Measurements from ENCODE around the gene CDC7. TPM values are rescaled to one million over a fixed set of nuclear protein-coding genes. Genes with fewer than 3 reads are reported as not detected.
"Not testable (repeated sequence)": the region's sequence is repeated elsewhere in the genome, so short reads cannot be mapped to it uniquely, and the experiment has no call there.

Gene CDC7
- total RNA-seq: 10 to 100 TPM; 16.1 to 35.8 TPM

DNA sequence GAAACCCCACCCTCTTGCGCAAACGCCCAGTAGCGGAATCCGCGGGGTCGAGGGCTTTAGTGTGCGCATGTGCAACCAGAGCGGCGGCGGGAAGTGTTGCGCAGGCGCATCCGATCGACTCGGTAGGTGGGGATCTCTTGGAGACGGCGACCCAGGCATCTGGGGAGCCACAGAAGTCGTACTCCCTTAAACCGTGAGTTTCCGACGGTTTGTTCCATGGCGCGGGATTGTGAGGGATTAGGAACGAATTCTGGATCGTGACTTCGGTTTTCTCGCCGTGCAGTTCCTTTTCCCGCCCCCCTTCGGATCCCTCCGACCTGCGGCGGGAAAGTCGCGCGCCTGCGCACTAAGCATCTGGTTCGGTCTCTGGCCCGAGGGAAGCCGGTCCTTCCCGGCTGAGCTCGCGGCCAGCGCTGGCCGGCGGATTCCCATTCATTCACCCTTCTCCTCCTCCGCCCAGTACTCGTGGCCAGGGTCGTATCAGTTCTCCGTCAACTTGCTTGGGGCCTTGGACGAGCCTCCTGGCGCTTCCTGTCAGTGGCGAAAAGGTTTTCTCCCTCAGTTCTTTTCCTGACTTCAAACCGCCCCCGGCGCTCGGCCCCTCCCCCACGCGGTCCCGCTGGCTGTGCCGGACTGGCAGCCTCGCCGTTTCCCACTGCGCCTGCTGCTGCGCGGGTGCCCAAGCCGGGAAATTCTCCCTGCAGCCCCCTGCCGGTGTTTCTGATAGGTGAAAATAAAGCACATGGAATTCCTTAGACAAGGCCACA lies at the start of gene CDC7:
Gene CDC7 (plus strand): TSS at position 96 of the 767 bp plus-strand sequence. CDS start 866 bp downstream, outside the sequence.
- no peak within 1 kb of the TSS for H3K4me3 Mint-ChIP-seq
- peak; percentile 88 to 92 for ATAC-seq
- peaks cover 15 to 24% of the 10 kb centered on the region in 2 donors for H3K4me1 Mint-ChIP-seq (ENCODE audit: low read depth in 2 of 2)
- H3K27ac Mint-ChIP-seq: no peak within 1 kb of the TSS
- DNase-seq (ENCODE audit: low spot score): peak; percentile 90
- H3K36me3 Mint-ChIP-seq: peaks cover 12% of the 10 kb centered on the region
- no peaks in the 10 kb centered on the region for H3K27me3 Mint-ChIP-seq
- H3K9me3 Mint-ChIP-seq: no peaks in the 10 kb centered on the region

DNA sequence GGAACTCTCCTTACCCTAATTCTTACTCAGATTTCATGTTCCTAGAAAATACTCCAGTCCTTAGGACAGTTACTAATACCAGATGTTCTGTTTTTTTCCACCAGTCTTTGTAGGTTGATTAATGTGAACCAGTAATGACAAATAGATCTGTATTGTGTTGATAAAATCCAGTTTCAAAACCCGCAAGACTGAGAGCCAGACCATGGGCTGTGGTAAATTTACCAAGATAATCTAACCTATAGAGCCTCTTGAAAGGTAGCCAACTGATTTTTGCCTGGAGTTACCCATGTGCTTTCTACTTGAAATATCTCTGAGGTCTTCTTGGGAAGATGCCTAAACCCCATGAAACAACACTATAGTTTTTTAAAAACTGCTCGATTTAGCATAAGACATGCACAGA lies 46.5 kb upstream of the CDC7 start:
- DNase-seq (ENCODE audit: low spot score) (no peak), ATAC-seq (no peak)
- no peaks in the 10 kb centered on the region for H3K4me1 Mint-ChIP-seq (ENCODE audit: low read depth in 2 of 2)
- H3K9me3 Mint-ChIP-seq: no peaks in the 10 kb centered on the region
- H3K27ac Mint-ChIP-seq: no peak overlapping the region
- no peak overlapping the region for H3K4me3 Mint-ChIP-seq
- H3K36me3 Mint-ChIP-seq: no peaks in the 10 kb centered on the region
- peaks cover 0 to 4% of the 10 kb centered on the region in 2 donors for H3K27me3 Mint-ChIP-seq

DNA sequence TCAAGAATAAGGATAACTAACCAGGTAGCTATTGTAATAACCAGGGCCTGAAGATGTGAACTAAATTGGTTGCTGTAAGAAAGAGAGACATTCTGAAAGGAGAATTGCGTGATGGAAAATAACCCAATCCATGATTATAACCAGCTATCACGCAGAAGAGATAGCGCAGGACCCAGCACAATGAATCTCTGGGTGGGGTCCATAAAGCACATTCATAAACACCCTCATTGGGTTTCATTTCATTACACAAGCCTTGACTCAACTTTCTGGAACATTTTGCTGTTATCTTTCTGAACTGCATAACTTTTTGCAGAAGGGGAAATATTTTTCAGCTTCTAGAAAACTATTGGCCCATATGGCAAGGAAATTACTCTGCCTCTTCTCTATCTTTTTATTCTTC lies 45.3 kb upstream of the CDC7 start:
- no peaks in the 10 kb centered on the region for H3K36me3 Mint-ChIP-seq
- no peaks in the 10 kb centered on the region for H3K9me3 Mint-ChIP-seq
- DNase-seq (ENCODE audit: low spot score) (no peak), ATAC-seq (no peak)
- peaks cover 0 to 4% of the 10 kb centered on the region in 2 donors for H3K27me3 Mint-ChIP-seq
- H3K27ac Mint-ChIP-seq: no peak overlapping the region
- H3K4me1 Mint-ChIP-seq (ENCODE audit: low read depth in 2 of 2): no peaks in the 10 kb centered on the region
- no peak overlapping the region for H3K4me3 Mint-ChIP-seq

DNA sequence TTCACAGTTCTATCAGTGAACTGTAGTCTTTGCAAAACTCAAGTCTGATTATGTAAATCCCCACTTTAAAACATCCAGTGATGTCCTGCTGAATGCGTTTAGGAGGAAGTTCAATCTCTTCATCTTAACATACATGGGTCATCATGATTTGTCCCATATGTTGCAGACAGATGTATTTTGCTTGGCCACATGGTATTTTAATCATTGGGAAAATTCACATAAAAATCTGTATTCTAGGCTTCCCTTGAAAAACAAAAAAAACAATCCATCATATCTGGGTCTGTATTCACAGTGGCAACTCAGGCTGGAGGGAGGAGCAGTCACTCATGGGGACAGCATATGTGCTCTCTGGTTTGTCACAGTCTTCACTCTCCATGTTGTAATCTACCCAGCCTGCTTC lies 44.8 kb upstream of the CDC7 start:
- no peak for ATAC-seq
- no peak overlapping the region for H3K4me3 Mint-ChIP-seq
- no peaks in the 10 kb centered on the region for H3K4me1 Mint-ChIP-seq (ENCODE audit: low read depth in 2 of 2)

DNA sequence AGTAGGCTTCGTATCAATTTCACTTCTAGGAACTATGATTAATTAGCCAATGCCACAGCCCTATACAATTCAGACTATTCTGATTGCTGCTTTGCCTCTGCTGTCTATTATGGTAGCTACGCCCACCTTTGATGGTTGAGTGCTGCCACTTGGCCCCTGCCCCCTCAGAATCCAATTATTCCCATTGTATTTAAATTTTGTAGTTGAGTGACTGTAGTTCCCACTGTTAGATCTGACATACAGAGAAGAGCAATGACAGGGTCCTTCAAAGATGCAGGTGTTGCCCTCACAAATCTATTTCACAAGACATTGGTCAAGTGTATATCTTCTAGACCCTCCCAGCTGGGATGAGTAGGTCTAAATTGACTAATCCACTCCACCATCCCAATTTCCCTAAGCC lies 35.3 kb upstream of the CDC7 start:
- H3K27me3 Mint-ChIP-seq; H3K4me1 Mint-ChIP-seq (ENCODE audit: low read depth in 2 of 2); DNase-seq (ENCODE audit: low spot score); H3K4me3 Mint-ChIP-seq; H3K27ac Mint-ChIP-seq; ATAC-seq: not testable (repeated sequence)
- peaks cover 21% of the 10 kb centered on the region for H3K36me3 Mint-ChIP-seq
- H3K9me3 Mint-ChIP-seq: peaks cover 16% of the 10 kb centered on the region

More for the DNA sequence above, 44.8 kb upstream of the CDC7 start:
- H3K27ac Mint-ChIP-seq: no peak overlapping the region
- H3K9me3 Mint-ChIP-seq: no peaks in the 10 kb centered on the region
- no peaks in the 10 kb centered on the region for H3K36me3 Mint-ChIP-seq
- H3K27me3 Mint-ChIP-seq: peaks cover 0 to 4% of the 10 kb centered on the region in 2 donors
- DNase-seq (ENCODE audit: low spot score): no peak

DNA sequence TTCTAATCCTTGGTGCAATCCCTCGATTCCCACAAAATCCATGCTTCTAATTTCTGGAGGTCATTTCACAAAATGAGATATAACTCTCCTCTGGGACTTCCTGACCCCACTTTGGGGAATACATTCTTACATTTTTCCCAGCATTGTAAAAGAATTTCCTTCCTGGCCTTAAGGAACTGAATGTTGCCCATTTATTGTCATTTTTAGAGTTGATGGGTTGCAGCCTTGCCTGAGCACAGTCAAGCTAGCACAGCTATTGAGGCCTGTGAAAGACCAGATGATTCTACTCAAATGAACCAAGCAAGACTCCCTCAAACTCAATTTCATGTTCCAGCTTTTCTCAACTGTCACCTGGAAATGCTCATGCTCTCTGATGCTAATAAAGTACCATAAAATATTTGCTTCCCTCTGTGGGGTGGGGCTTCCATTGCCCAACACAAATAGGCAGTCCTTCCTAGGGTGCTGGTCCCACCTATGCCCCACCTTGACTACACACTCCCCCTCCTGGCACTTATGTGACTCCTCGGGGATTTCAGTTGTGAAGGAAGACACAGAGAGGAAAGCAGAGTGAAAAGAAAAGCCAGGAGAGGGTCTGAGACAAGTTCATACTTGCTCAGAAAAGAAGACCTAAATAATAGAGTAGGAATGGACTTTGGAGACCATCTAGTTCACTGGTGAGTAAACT lies 24.0 kb upstream of the CDC7 start:
- Mint-ChIP-seq H3K27me3 (peaks cover 0 to 2% of the 10 kb centered on the region in 2 donors), H3K27ac (no peak overlapping the region), H3K36me3 (no peaks in the 10 kb centered on the region), H3K4me3 (no peak overlapping the region), H3K9me3 (no peaks in the 10 kb centered on the region), H3K4me1 (ENCODE audit: low read depth in 2 of 2) (no peaks in the 10 kb centered on the region)
- no peak for ATAC-seq
- DNase-seq (ENCODE audit: low spot score): no peak

DNA sequence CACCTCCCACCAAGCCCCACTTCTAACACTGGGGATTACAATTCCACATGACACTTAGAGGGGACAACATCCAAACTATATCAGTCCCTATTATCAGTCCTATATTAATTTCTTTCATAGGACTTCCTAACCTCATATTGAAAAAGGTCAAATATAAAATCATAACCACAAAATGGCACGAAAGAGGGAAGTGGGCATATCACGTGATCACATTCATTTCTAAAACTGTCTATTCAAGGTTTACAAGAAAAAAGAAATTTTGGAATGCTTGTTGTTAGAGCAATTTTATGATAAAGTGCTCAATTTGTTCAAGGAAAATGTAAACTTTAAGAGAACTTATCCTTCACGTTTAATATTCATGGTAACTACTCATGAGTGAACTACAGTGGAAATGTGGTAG lies 13.2 kb upstream of the CDC7 start:
- Mint-ChIP-seq H3K27me3 (no peaks in the 10 kb centered on the region), H3K9me3 (no peaks in the 10 kb centered on the region), H3K27ac (no peak overlapping the region), H3K4me1 (ENCODE audit: low read depth in 2 of 2) (no peaks in the 10 kb centered on the region), H3K36me3 (peaks cover 8% of the 10 kb centered on the region), H3K4me3 (no peak overlapping the region)
- ATAC-seq: no peak
- DNase-seq (ENCODE audit: low spot score): no peak

DNA sequence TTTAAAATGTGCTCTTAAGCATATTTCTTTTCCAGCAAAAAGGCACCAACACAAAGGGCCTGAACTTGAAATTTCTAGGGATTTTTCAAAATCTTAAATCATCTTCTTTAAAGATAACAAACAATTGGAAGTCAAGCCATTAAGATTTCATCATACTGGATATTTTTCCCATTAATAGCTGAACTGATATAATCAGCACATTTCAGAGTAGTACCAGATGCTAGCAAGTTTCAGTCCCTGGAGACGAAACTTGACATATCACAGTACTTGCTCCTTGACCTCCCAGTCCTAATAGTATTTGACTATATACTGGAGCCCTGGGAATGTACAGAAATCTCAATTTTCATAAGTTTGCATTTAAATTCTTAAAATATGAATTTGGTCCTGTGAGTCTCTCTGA lies 10.2 kb upstream of the CDC7 start:
- Mint-ChIP-seq H3K9me3 (no peaks in the 10 kb centered on the region), H3K4me3 (no peak overlapping the region), H3K4me1 (ENCODE audit: low read depth in 2 of 2) (no peaks in the 10 kb centered on the region), H3K36me3 (no peaks in the 10 kb centered on the region), H3K27me3 (no peaks in the 10 kb centered on the region), H3K27ac (no peak overlapping the region)
- DNase-seq (ENCODE audit: low spot score) (no peak), ATAC-seq (no peak)

DNA sequence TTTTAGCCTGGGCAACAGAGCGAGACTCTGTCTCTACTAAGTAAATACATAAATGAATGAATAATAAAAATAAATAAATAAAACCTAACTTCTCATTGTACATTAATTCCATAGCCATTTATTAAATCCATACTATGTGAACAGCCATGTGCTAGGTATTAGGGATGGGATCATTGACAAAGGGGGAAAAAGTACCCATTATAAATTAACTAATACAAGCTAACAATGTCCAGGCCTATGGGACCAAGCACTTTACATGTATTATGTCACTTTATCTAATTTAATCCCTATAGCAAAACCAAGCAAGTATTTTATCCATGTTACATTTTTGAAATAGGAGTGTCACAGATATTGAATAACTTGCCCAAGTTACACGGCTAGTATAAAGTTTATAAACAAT lies 2.6 kb upstream of the CDC7 start:
- Mint-ChIP-seq H3K27ac (no peak overlapping the region), H3K4me1 (ENCODE audit: low read depth in 2 of 2) (peaks cover 9 to 14% of the 10 kb centered on the region in 2 donors), H3K27me3 (no peaks in the 10 kb centered on the region), H3K36me3 (peaks cover 5% of the 10 kb centered on the region), H3K4me3 (no peak overlapping the region), H3K9me3 (no peaks in the 10 kb centered on the region)
- ATAC-seq: no peak
- no peak for DNase-seq (ENCODE audit: low spot score)

DNA sequence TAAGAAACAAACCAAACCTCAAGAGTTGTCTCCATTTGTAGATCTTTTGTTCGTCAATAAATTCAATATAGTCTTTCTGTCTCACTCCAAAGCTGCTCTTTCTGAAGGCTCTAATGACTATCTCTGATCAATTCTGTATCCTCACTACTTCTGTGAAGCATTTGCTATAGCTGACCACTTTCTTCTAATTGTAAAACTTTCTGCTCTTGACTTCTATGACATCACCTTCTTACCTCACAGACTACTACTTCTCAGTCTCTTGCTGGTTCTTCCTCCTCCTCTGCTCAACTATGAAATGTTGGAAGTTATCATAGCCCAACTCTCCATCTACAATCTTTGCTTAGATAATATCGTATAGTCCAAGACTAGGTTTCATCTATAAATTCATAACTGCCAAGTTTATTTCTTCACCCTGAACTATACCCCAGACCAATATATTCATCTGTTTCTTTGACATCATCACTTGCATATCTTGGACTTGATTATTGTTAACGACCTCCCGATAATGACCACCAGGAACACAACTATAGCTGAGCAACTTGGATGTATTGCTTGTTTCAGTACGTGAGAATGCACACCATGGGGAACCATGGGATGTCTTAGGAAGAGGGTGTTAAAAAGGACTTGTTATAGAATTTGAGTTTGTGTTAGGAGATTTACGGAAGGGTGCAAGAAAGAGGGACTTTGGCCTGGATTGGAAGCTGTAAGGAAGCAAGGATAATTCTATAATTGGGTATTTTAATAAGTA lies 2.0 kb upstream of the CDC7 start:
- no peaks in the 10 kb centered on the region for H3K27me3 Mint-ChIP-seq
- no peak overlapping the region for H3K27ac Mint-ChIP-seq
- peaks cover 5% of the 10 kb centered on the region for H3K36me3 Mint-ChIP-seq
- H3K4me3 Mint-ChIP-seq: no peak overlapping the region
- DNase-seq (ENCODE audit: low spot score) (no peak), ATAC-seq (no peak)
- no peaks in the 10 kb centered on the region for H3K9me3 Mint-ChIP-seq
- H3K4me1 Mint-ChIP-seq (ENCODE audit: low read depth in 2 of 2): peaks cover 9 to 14% of the 10 kb centered on the region in 2 donors

DNA sequence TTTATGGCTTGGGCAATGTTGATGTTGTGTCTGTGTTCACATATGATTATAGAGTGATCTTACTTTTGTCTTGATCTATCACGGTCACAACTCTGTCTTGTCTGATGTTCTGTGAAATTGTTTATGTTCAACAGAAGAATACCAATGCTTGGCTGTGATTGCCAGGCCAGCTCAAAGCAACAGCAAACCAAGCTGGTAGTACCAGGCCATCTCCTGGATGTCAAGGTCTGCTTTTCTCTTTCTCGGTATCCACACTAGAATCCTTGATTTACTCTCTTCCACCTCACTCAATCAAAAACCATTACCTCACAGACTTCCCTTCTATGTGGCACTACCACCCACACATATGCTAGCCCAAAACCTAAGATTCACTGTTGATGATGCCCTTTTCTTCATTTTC lies 1.3 kb upstream of the CDC7 start:
- ATAC-seq: no peak
- no peak overlapping the region for H3K4me3 Mint-ChIP-seq

DNA sequence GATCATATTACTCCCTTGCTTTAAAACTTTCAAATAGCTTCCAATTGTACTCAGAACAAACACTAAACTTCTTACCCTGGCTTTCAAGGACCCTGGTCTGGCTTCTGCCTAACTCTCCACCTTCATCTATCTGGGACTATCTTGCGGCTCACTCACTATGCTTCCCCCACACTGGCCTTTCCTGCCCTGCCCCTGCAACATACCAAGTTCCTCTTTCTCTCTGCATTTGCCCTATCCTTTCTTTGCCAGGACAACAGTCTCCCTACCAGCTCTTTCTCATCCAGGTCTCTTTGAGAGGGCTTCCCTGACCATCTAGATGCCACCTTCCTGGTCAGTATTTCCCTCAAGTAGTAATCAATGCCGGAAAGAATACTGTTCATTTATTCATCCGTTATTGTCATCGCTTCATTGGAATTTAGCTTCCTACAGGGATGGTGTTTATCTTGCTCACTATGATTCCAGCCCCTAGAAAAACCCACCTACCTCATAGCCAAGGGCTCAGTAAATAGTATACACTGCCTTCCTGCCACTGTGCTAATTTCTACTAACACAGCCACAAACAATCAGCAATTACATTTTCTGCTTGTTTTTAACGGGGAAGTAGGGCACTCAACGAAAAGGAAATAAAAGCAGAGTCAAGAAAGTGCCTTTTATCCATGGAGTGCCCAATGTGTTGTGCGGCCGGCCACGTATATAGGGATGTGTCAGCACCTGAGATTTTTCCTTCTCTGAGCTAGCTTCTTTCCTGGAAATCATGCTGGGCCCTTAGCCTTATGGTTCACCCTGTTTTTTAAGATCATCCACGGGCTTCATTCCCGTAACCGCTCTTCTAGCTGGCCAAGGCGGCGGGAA lies 521 bp upstream of the CDC7 start:
- peak in 1 of 2 donors; percentile 1 for ATAC-seq
- DNase-seq (ENCODE audit: low spot score): no peak
- no peak overlapping the region for H3K4me3 Mint-ChIP-seq
- peaks cover 12% of the 10 kb centered on the region for H3K36me3 Mint-ChIP-seq
- H3K27ac Mint-ChIP-seq: no peak overlapping the region
- H3K27me3 Mint-ChIP-seq: no peaks in the 10 kb centered on the region
- peaks cover 14 to 22% of the 10 kb centered on the region in 2 donors for H3K4me1 Mint-ChIP-seq (ENCODE audit: low read depth in 2 of 2)
- H3K9me3 Mint-ChIP-seq: no peaks in the 10 kb centered on the region

More for the DNA sequence above, 1.3 kb upstream of the CDC7 start:
- Mint-ChIP-seq H3K27me3 (no peaks in the 10 kb centered on the region), H3K4me1 (ENCODE audit: low read depth in 2 of 2) (peaks cover 9 to 15% of the 10 kb centered on the region in 2 donors), H3K36me3 (peaks cover 5% of the 10 kb centered on the region), H3K9me3 (no peaks in the 10 kb centered on the region), H3K27ac (no peak overlapping the region)
- no peak for DNase-seq (ENCODE audit: low spot score)

DNA sequence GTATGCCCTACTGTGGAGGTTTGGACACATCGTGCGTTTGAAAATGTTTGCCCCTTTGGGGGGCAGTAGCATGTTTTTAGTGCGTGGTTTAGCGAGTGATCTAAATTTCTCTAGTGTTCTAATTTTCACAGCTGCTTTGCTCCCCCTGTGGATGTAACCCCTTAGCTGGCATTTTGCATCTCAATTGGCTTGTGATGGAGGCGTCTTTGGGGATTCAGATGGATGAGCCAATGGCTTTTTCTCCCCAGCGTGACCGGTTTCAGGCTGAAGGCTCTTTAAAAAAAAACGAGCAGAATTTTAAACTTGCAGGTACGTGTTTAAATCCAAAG lies 836 bp downstream of the CDC7 start:
- no peak overlapping the region for H3K4me3 Mint-ChIP-seq
- peak in 1 of 2 donors; percentile 14 for ATAC-seq
- peaks cover 12% of the 10 kb centered on the region for H3K36me3 Mint-ChIP-seq
- H3K27ac Mint-ChIP-seq: no peak overlapping the region
- no peaks in the 10 kb centered on the region for H3K9me3 Mint-ChIP-seq
- no peak for DNase-seq (ENCODE audit: low spot score)
- H3K4me1 Mint-ChIP-seq (ENCODE audit: low read depth in 2 of 2): peaks cover 15 to 24% of the 10 kb centered on the region in 2 donors
- no peaks in the 10 kb centered on the region for H3K27me3 Mint-ChIP-seq
